Lung (tissue), 12 donors: ENCODE measurements around the gene OR8A1. TPM values are rescaled to one million over a fixed set of nuclear protein-coding genes. Genes with fewer than 3 reads are reported as not detected.
A peak's percentile ranks its signal among the peaks of the same experiment; 100 is the strongest.
"Not testable (repeated sequence)": the region's sequence is repeated elsewhere in the genome, so short reads cannot be mapped to it uniquely, and the experiment has no call there.

Source experiments
- ATAC-seq: fragments of 200-7000 bp; cut with Tn5 transposase; one replicate; pipeline ENCODE4 v1.9.1; 2020; ENCODE audit warnings: moderate number of reproducible peaks; ENCODE audit not compliant: insufficient read depth, low FRiP score
- DNase-seq, 3 donors: peaks; one replicate each; pipeline ENCODE4 v3.0.0-alpha.2; 2013 to 2017
- H3K27ac ChIP-seq, 2 donors: one replicate each; pipeline ENCODE4 v1.5.1; 2013; ENCODE audit warnings: mild to moderate bottlenecking in 2 of 2, moderate library complexity in 2 of 2, control low read depth in 1 of 2, inconsistent platforms in 1 of 2, low read depth in 1 of 2, low read length in 1 of 2
- H3K27me3 ChIP-seq, 3 donors: one replicate each; pipeline ENCODE4 v1.5.1; 2013; ENCODE audit warnings: low read length in 2 of 3; ENCODE audit not compliant: control insufficient read depth in 3 of 3, insufficient read depth in 3 of 3
- H3K36me3 ChIP-seq, 4 donors: one replicate each; pipeline ENCODE4 v1.5.1; 2013; ENCODE audit warnings: low read length in 4 of 4, mild to moderate bottlenecking in 1 of 4, moderate library complexity in 1 of 4; ENCODE audit not compliant: control insufficient read depth in 4 of 4, insufficient read depth in 4 of 4
- H3K4me1 ChIP-seq, 5 donors: one replicate each; pipeline ENCODE4 v1.5.1; 2013; ENCODE audit warnings: low read length in 5 of 5, mild to moderate bottlenecking in 2 of 5, moderate library complexity in 1 of 5; ENCODE audit not compliant: control insufficient read depth in 5 of 5, insufficient read depth in 5 of 5
- H3K4me3 ChIP-seq: one replicate; pipeline ENCODE4 v1.5.1; 2013; ENCODE audit warnings: mild to moderate bottlenecking, control low read depth, moderate library complexity
- H3K9ac ChIP-seq, 2 donors: one replicate each; pipeline ENCODE4 v1.5.1; 2013; ENCODE audit warnings: low read length in 2 of 2, control low read depth in 1 of 2; ENCODE audit not compliant: insufficient read depth in 1 of 2
- H3K9me3 ChIP-seq, 4 donors: one replicate each; pipeline ENCODE4 v1.5.1; 2013; ENCODE audit warnings: low read length in 3 of 4, mild to moderate bottlenecking in 1 of 4, moderate library complexity in 1 of 4; ENCODE audit not compliant: control insufficient read depth in 4 of 4, insufficient read depth in 3 of 4
- CTCF ChIP-seq: IDR thresholded peaks from 2 replicates; pipeline ENCODE4 v1.5.1; 2012; ENCODE audit warnings: mild to moderate bottlenecking; ENCODE audit errors: control extremely low read depth, extremely low read depth
- WGBS, 2 donors: extraction: QIAGEN DNeasy Blood & Tissue Kit; methylation state at CpG; one replicate each; pipeline ENCODE4 v1.1.7; 2013; 5-methylcytosine and 5-hydroxymethylcytosine counted together
- polyA plus RNA-seq, 2 donors: library from polyadenylated mRNA; stranded (reverse); fragments of 200-250 nt; gene quantifications; one replicate each; pipeline ENCODE4 v1.2.1, GENCODE V29; 2013
- total RNA-seq, 2 donors: library from RNA; depleted of rRNA in 1 of 2; stranded (reverse); fragments of >200 nt in 1 of 2; gene quantifications; one replicate each; pipeline ENCODE4 v1.2.1, GENCODE V29; 2014 to 2021
- donor health status: control.
- donor health status: control.
- donor health status: Bipolar disorder and iron deficiency.
- donor health status: healthy.
- donor health status: DM: yes; HTN: yes; CAD: no.

OR8A1 gene
- total and polyA plus RNA-seq, 4 donors, result not detected

- ATAC-seq (no peak), DNase-seq (no peak)
- Histone ChIP-seq H3K4me3 (no peak overlapping the region), H3K9ac (no peak overlapping the region), H3K36me3 (no peaks in the 10 kb centered on the region), H3K9me3 (peaks cover 0 to 2% (median 0%) of the 10 kb centered on the region in 4 donors), H3K27me3 (peaks cover 0 to 4% (median 0%) of the 10 kb centered on the region in 3 donors), H3K27ac (no peak overlapping the region), H3K4me1 (no peaks in the 10 kb centered on the region)
- no peak for TF ChIP-seq CTCF
- WGBS, 2 donors, result 79 to 86% methylated on average over 3 of the region's 3 CpGs
Observed at GRCh38 chr11:124602193-124602592, 32.4 kb downstream of the OR8A1 start.

- H3K4me1 ChIP-seq, H3K27me3 ChIP-seq, DNase-seq, H3K36me3 ChIP-seq, H3K4me3 ChIP-seq, H3K27ac ChIP-seq, H3K9me3 ChIP-seq, ATAC-seq, H3K9ac ChIP-seq: not testable (repeated sequence)
- 71 to 92% methylated on average over 3 of the region's 3 CpGs for WGBS, 2 donors
Observed at GRCh38 chr11:124602723-124603122, 32.9 kb downstream of the OR8A1 start.

GRCh38 chr11:124605719-124606118 is 35.9 kb downstream of the OR8A1 start:
- peaks cover 0 to 2% (median 0%) of the 10 kb centered on the region in 4 donors for H3K9me3 ChIP-seq
- peaks cover 0 to 4% (median 0%) of the 10 kb centered on the region in 3 donors for H3K27me3 ChIP-seq
- H3K36me3 ChIP-seq, result no peaks in the 10 kb centered on the region
- H3K27ac ChIP-seq, result no peak overlapping the region
- no peak overlapping the region for H3K4me3 ChIP-seq
- H3K4me1 ChIP-seq, result no peaks in the 10 kb centered on the region
- DNase-seq, result peak in 1 of 3 donors; percentile 9
- WGBS, 2 donors, result 62 to 76% methylated on average over 3 of the region's 3 CpGs
- ATAC-seq, result no peak
- no peak overlapping the region for H3K9ac ChIP-seq
- TF ChIP-seq CTCF, result no peak

GRCh38 chr11:124608147-124608546 is 38.4 kb downstream of the OR8A1 start:
- no peaks in the 10 kb centered on the region for H3K9me3 ChIP-seq
- DNase-seq (no peak), ATAC-seq (no peak)
- H3K27ac ChIP-seq, result no peak overlapping the region
- no peak for TF ChIP-seq CTCF
- H3K4me3 ChIP-seq, result no peak overlapping the region
- no peaks in the 10 kb centered on the region for H3K36me3 ChIP-seq
- H3K27me3 ChIP-seq, result no peaks in the 10 kb centered on the region
- H3K4me1 ChIP-seq, result no peaks in the 10 kb centered on the region
- no peak overlapping the region for H3K9ac ChIP-seq
